GM18907 (cell line): ENCODE measurements around the gene EXTL2.
"Not testable (repeated sequence)": the region's sequence is repeated elsewhere in the genome, so short reads cannot be mapped to it uniquely, and the experiment has no call there.

Experiments used
- ATAC-seq: cut with Tn5 transposase; IDR thresholded peaks from one replicate; pipeline ENCODE4 v1.9.1; 2021; ENCODE audit warnings: mild to moderate bottlenecking, moderate library complexity; ENCODE audit not compliant: unreplicated experiment

The EXTL2 gene

GRCh38 chr1:100894603-100895539 lies at the start of gene EXTL2:
EXTL2 (minus strand) TSS chr1:100894842; CDS start chr1:100888757, 6,085 bp downstream.
- peak; percentile 49 for ATAC-seq

- ATAC-seq, result no peak
Measured at GRCh38 chr1:100943533-100943932, 48.9 kb upstream of the EXTL2 start.

GRCh38 chr1:100942304-100943046 lies 47.8 kb upstream of the EXTL2 start:
- no peak for ATAC-seq

- ATAC-seq, result no peak
Measured at GRCh38 chr1:100941580-100942216, 47.1 kb upstream of the EXTL2 start.

- ATAC-seq, result peak; percentile 43
Measured at GRCh38 chr1:100941098-100941527, 46.5 kb upstream of the EXTL2 start.

- no peak for ATAC-seq
Measured at GRCh38 chr1:100936194-100936967, 41.7 kb upstream of the EXTL2 start.

GRCh38 chr1:100933555-100933954 lies 38.9 kb upstream of the EXTL2 start:
- not testable (repeated sequence) for ATAC-seq

- no peak for ATAC-seq
Measured at GRCh38 chr1:100931716-100932115, 37.1 kb upstream of the EXTL2 start.

GRCh38 chr1:100930494-100930893 lies 35.9 kb upstream of the EXTL2 start:
- no peak for ATAC-seq

GRCh38 chr1:100928128-100928527 lies 33.5 kb upstream of the EXTL2 start:
- ATAC-seq, result no peak

GRCh38 chr1:100927276-100927675 lies 32.6 kb upstream of the EXTL2 start:
- peak; percentile 42 for ATAC-seq

- ATAC-seq, result no peak
Measured at GRCh38 chr1:100926240-100926639, 31.6 kb upstream of the EXTL2 start.

- no peak for ATAC-seq
Measured at GRCh38 chr1:100924991-100925390, 30.3 kb upstream of the EXTL2 start.

- ATAC-seq, result no peak
Measured at GRCh38 chr1:100924212-100924611, 29.6 kb upstream of the EXTL2 start.

GRCh38 chr1:100921110-100921706 lies 26.6 kb upstream of the EXTL2 start:
- ATAC-seq, result no peak

- no peak for ATAC-seq
Measured at GRCh38 chr1:100912019-100912418, 17.4 kb upstream of the EXTL2 start.

GRCh38 chr1:100909018-100909417 lies 14.4 kb upstream of the EXTL2 start:
- ATAC-seq, result no peak

GRCh38 chr1:100907887-100908286 lies 13.2 kb upstream of the EXTL2 start:
- no peak for ATAC-seq

- no peak for ATAC-seq
Measured at GRCh38 chr1:100905181-100905580, 10.5 kb upstream of the EXTL2 start.

- ATAC-seq, result no peak
Measured at GRCh38 chr1:100904528-100904927, 9.9 kb upstream of the EXTL2 start.
